ENCODE results near the gene CHMP1B.

Gene CHMP1B

DNA sequence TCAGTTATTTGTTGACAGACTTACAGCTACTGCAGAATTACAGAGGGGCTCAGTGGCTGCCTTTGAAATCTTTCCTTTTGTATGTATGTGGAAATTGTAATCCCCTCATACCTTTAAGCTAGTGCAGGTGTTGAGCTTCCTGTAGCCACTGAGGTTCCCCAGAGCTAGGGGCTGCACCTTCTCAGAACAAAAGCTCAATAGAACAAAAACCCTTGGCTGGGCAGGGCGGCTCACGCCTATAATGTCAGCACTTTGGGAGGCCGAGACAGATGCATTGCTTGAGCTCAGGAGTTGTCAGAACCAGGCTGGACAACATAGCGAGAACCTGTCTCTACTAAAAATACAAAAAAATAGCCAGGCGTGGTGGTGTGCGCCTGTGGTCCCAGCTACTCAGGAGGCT is 41.3 kb upstream of the CHMP1B start:
- no peak for DNase-seq (ENCODE audit: extremely low read depth, low read depth)
- TF ChIP-seq, protein P1, sequence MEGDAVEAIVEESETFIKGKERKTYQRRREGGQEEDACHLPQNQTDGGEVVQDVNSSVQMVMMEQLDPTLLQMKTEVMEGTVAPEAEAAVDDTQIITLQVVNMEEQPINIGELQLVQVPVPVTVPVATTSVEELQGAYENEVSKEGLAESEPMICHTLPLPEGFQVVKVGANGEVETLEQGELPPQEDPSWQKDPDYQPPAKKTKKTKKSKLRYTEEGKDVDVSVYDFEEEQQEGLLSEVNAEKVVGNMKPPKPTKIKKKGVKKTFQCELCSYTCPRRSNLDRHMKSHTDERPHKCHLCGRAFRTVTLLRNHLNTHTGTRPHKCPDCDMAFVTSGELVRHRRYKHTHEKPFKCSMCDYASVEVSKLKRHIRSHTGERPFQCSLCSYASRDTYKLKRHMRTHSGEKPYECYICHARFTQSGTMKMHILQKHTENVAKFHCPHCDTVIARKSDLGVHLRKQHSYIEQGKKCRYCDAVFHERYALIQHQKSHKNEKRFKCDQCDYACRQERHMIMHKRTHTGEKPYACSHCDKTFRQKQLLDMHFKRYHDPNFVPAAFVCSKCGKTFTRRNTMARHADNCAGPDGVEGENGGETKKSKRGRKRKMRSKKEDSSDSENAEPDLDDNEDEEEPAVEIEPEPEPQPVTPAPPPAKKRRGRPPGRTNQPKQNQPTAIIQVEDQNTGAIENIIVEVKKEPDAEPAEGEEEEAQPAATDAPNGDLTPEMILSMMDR (IDR thresholded peaks at IDR 0.05; ENCODE audit: low read depth, low read length, missing control alignments) = no peak
- H3K4me3 ChIP-seq (replicated peaks; ENCODE audit: low read depth, low read length) = no peak overlapping the region

DNA sequence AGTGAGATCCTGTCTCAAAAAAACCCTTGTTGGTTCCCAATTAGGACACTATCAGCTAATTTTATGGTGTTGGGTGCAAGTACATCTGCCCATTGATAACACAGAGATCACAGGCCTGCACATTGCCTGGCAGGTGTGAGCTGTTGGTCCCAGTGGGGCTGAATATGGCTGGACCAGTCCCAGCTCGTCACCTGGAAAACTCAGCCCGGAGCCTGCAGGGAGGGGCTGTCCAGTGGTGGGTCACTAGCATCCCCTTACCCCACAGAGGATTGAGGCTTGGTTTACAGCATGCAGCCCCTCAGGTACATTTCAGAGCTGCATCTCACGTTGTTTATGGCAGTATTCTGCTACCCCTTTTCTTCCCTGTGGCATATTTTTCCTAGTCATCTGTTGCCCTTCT is 40.8 kb upstream of the CHMP1B start:
- no peak overlapping the region for H3K4me3 ChIP-seq (replicated peaks; ENCODE audit: low read depth, low read length)
- TF ChIP-seq, protein P1 (IDR thresholded peaks at IDR 0.05; ENCODE audit: low read depth, low read length, missing control alignments) = no peak
- no peak for DNase-seq (ENCODE audit: extremely low read depth, low read depth)

DNA sequence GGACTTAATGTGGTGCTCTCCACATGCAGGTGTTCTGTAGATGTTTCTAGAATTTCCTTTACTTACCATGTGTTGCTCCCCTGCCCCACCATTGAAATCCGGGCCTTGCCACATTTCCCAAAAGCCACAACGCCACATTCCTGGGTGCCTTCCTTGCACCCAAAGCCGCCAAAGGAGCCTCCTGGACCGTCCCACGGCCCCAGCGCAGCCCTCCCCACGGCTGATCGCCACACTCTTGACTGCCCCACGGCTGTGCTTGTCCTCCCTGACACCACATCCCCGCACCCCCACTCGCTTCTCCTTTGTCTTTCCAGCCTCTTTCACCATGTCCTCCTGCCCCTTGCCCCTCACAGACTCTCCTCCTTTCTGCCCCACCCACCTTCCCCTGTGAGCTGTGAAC is 40.2 kb upstream of the CHMP1B start:
- DNase-seq (ENCODE audit: extremely low read depth, low read depth) = no peak
- no peak overlapping the region for H3K4me3 ChIP-seq (replicated peaks; ENCODE audit: low read depth, low read length)
- TF ChIP-seq, protein P1 (IDR thresholded peaks at IDR 0.05; ENCODE audit: low read depth, low read length, missing control alignments) = no peak

DNA sequence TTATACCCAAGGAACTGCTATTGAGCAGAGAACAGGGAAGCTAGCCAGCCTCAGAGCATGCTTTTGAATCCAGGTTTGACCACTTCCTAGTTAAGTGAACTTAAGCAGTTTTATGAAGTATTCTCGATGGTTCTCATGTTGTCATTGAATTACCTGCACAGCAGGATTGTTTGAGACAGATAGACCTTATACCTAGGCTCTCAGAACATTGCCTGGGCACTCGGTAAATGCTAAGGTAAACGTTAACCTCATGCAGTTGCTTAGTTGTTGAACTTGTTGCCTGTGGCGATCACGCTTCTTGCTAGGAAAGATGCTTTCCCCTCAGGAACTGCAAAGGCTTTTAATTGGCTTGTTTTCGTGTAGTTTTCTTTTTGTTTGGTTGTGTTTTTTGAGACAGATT is 34.0 kb upstream of the CHMP1B start:
- TF ChIP-seq, protein P1 (IDR thresholded peaks at IDR 0.05; ENCODE audit: low read depth, low read length, missing control alignments) = no peak
- no peak for DNase-seq (ENCODE audit: extremely low read depth, low read depth)
- H3K4me3 ChIP-seq (replicated peaks; ENCODE audit: low read depth, low read length) = no peak overlapping the region

DNA sequence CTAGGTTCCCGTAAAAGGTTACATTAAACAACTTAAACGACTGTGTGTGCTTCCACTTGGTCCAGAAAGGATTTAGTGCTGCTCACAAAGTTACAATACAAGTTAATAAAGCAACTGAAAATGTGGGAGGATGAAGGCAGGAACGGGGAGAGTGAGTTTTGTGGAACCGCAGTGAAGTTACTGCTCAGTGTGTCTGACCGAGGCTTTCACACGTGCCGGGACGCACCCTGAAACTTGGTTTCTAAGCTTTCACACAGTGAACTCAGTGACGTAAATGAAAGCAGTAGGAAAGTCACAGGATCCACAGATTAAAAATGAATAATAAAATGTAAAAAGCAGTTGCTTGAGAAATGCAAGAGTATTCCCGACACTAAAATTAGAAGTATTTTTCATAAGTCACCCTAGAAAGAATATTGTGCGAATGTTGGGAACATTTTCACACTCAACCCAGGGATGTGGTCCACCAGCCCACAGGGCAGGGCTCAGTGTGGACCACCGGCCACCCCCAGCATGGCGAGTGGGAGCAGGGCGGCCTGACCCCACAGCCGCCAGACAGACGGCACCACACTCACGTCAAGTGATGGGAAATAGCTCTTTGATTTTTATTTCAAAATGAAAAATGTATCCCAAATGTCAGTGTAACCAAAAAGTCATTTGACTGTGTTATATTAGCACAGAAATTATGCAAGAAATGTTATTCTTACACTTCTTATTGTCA is 32.6 kb upstream of the CHMP1B start:
- H3K4me3 ChIP-seq (replicated peaks; ENCODE audit: low read depth, low read length) = no peak overlapping the region
- no peak for DNase-seq (ENCODE audit: extremely low read depth, low read depth)
- TF ChIP-seq, protein P1 (IDR thresholded peaks at IDR 0.05; ENCODE audit: low read depth, low read length, missing control alignments) = no peak

GRCh38 chr18:11819938-11820337 is 31.3 kb upstream of the CHMP1B start:
- TF ChIP-seq, protein P1 (IDR thresholded peaks at IDR 0.05; ENCODE audit: low read depth, low read length, missing control alignments) = no peak
- DNase-seq (ENCODE audit: extremely low read depth, low read depth) = no peak
- H3K4me3 ChIP-seq (replicated peaks; ENCODE audit: low read depth, low read length) = no peak overlapping the region

DNA sequence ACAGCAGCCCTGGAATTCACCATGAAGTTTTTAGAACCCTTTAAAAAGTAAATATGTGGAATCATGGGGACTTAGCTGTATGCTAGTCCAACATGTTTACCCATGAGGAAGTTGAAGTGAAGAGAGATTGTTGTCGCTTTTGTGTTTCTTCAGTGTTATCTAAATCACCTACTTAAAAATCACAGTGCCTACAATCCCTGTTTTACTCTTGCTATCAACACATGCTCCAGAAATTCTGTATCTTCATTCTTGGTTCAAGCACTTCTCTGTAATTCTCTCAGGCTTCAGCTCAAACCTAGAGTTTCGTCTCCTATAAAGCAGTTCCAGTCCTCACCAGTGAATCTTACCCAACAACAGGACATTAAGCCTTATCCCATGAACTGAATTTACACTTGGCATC is 30.5 kb upstream of the CHMP1B start:
- no peak overlapping the region for H3K4me3 ChIP-seq (replicated peaks; ENCODE audit: low read depth, low read length)
- DNase-seq (ENCODE audit: extremely low read depth, low read depth) = no peak
- TF ChIP-seq, protein P1 (IDR thresholded peaks at IDR 0.05; ENCODE audit: low read depth, low read length, missing control alignments) = no peak
